ENCODE data around the gene ELFN1. TPM values are rescaled to one million over a fixed set of nuclear protein-coding genes. Genes with fewer than 3 reads are reported as not detected.

The ELFN1 gene
- total and polyA plus RNA-seq, 9 of the 15 experiments (the other 6 are each of a cell fraction or from before 2014, with no cell fraction given) = 0.04 to 0.64 (median 0.18) TPM; not detected in 2

- Histone ChIP-seq H3K9me1 (ENCODE audit: control insufficient read depth, insufficient read depth, low read length) (no peaks in the 10 kb centered on the region), H3K4me3 (no peak overlapping the region), H3K79me2 (ENCODE audit: control insufficient read depth, insufficient read depth, low read length) (no peaks in the 10 kb centered on the region), H3K27me3 (ENCODE audit: control insufficient read depth in 2 of 2, insufficient read depth in 2 of 2, low read length in 2 of 2) (peaks cover 0 to 17% of the 10 kb centered on the region in 2 experiments; a peak in 2 of 5 replicates), H3K4me1 (replicated peaks in 1 of 2; ENCODE audit: control insufficient read depth in 2 of 2, insufficient read depth in 2 of 2, low read length in 2 of 2) (peaks cover 0 to 2% of the 10 kb centered on the region in 2 experiments; a peak in 2 of 5 replicates), H3K9ac (ENCODE audit: insufficient read depth in 1 of 2, low read depth in 2 of 2, low read length in 2 of 2) (no peak overlapping the region), H3K9me3 (replicated peaks; ENCODE audit: control insufficient read depth, insufficient read depth, low read depth, low read length) (0 out of 2 replicates have a peak, but pooled peaks cover 3% of the 10 kb centered on the region), H3K36me3 (ENCODE audit: control insufficient read depth, insufficient read depth, low read length) (no peaks in the 10 kb centered on the region), H3K4me2 (ENCODE audit: insufficient read depth, low read length) (no peak overlapping the region), H3K27ac (ENCODE audit: extremely low read depth, low read depth, low read length) (no peak overlapping the region), H4K20me1 (replicated peaks; ENCODE audit: control insufficient read depth, insufficient read depth, low read length) (no peaks in the 10 kb centered on the region), H2AFZ (ENCODE audit: low read depth, low read length) (no peak overlapping the region)
- CTCF ChIA-PET (ENCODE audit: low intra/inter-chr PET ratio) = no interaction called here
- no peak for DNase-seq (ENCODE audit: extremely low read depth in 1 of 4, low spot score in 3 of 4)
- POLR2A ChIA-PET = no interaction called here
- 0% methylated on average over 1 of the region's 1 CpG for WGBS (ENCODE audit: insufficient coverage, low coverage, missing lambda C conversion rate)
- in situ Hi-C loops (cut with MboI) = no loop called here
- TF ChIP-seq SAFB (IDR thresholded peaks at IDR 0.05; ENCODE audit: borderline replicate concordance, low read depth, low read length) (no peak), HMGXB4 (CRISPR knock-in tag; IDR thresholded peaks at IDR 0.05) (no peak), SMAD1 (IDR thresholded peaks at IDR 0.05; ENCODE audit: low read depth, low read length, partially characterized antibody) (no peak), FOXK1 (CRISPR knock-in tag; IDR thresholded peaks at IDR 0.05; ENCODE audit: borderline replicate concordance) (no peak), YY1 (IDR thresholded peaks at IDR 0.05; ENCODE audit: borderline replicate concordance in 1 of 3, control insufficient read depth in 1 of 3, extremely low read depth in 1 of 3, insufficient read depth in 3 of 3, insufficient read length in 1 of 3, insufficient replicate concordance in 2 of 3, low read depth in 1 of 3, low read length in 2 of 3) (peak in 1 of 3 experiments; percentile 56), ZBTB1 (CRISPR knock-in tag; IDR thresholded peaks at IDR 0.05; ENCODE audit: borderline replicate concordance, low read depth) (no peak), PKNOX1 (IDR thresholded peaks at IDR 0.05) (no peak), GTF3C2 (IDR thresholded peaks at IDR 0.05; ENCODE audit: borderline replicate concordance, extremely low read depth, insufficient read length) (no peak)
- no TSS peak for BruUV-seq (replicated peaks)
- no peak for FAIRE-seq
- intact Hi-C loops (cut with micrococcal nuclease) = no loop called here
- ATAC-seq = no peak
Observed at GRCh38 chr7:1635401-1635800, 34.7 kb upstream of the ELFN1 start.
